Vagina (tissue), 2 donors: ENCODE measurements around the gene TIMM10B.

Experiments
- POLR2A ChIP-seq, 2 donors: fragments of 450-650 bp; IDR thresholded peaks; one replicate each; pipeline ENCODE4 v1.6.1; 2017; ENCODE audit warnings: antibody characterized with exemption in 2 of 2, mild to moderate bottlenecking in 2 of 2, moderate library complexity in 2 of 2
- TF ChIP-seq, protein P1 (sequence below), 3 experiments: fragments of 450-650 bp in 2 of 3; fragments of 200-600 bp in 1 of 3; sonication (generic) in 1 of 3; IDR thresholded peaks; one replicate each; pipeline ENCODE4 v1.5.1; 2017 to 2019; ENCODE audit warnings: antibody characterized with exemption in 3 of 3, mild to moderate bottlenecking in 2 of 3, moderate library complexity in 2 of 3

DNA sequence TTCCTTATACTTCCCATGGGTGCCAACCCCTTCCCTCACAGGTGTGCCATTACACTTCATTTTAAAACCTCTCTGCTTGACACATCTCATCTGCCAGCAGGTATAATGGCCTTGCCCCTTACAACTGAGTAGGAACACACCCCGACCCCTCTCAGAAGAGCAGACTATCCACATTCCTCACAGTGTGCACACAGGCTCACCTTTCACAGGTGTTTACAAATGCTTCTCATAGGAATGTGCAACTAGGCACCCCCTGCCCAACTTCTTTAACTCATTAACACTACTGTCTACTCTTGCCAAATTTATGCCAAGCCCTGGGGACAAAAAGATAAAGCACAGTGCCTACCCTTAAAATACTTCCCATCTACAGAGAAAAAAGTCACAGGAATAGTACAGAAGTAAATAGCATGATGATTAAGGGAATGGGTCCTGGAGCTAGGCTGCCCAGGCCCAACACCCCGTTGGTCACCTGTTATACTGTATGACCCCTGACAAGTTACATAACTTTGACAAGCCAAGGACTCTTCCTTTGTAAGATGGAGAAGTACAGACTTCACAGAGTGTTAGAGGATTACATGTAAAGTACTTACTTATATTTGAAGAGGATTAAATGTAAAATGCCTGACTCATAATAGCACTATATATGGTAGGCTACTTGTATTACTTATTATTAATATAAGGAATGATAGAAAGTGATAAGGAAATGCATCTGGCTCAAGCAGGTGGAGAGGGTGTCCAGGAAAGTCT lies 22.8 kb upstream of the TIMM10B start:
- TF ChIP-seq, protein P1, sequence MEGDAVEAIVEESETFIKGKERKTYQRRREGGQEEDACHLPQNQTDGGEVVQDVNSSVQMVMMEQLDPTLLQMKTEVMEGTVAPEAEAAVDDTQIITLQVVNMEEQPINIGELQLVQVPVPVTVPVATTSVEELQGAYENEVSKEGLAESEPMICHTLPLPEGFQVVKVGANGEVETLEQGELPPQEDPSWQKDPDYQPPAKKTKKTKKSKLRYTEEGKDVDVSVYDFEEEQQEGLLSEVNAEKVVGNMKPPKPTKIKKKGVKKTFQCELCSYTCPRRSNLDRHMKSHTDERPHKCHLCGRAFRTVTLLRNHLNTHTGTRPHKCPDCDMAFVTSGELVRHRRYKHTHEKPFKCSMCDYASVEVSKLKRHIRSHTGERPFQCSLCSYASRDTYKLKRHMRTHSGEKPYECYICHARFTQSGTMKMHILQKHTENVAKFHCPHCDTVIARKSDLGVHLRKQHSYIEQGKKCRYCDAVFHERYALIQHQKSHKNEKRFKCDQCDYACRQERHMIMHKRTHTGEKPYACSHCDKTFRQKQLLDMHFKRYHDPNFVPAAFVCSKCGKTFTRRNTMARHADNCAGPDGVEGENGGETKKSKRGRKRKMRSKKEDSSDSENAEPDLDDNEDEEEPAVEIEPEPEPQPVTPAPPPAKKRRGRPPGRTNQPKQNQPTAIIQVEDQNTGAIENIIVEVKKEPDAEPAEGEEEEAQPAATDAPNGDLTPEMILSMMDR (IDR thresholded peaks at IDR 0.05): no peak
- no peak for TF ChIP-seq POLR2A (IDR thresholded peaks at IDR 0.05)
